22Rv1 (cell line): ENCODE measurements around the gene REEP6.
"Not testable (repeated sequence)": the region's sequence is repeated elsewhere in the genome, so short reads cannot be mapped to it uniquely, and the experiment has no call there.

Source experiments
- H3K27ac ChIP-seq: fragments of 450-650 bp; 2 replicates; pipeline ENCODE4 v1.5.1; 2017
- CTCF ChIP-seq: fragments of 450-650 bp; IDR thresholded peaks from 2 replicates; pipeline ENCODE4 v1.5.1; 2017; ENCODE audit warnings: mild to moderate bottlenecking
- ZFX ChIP-seq: fragments of 450-650 bp; IDR thresholded peaks from 2 replicates; pipeline ENCODE4 v1.6.1; 2017; ENCODE audit warnings: antibody characterized with exemption, borderline replicate concordance

The REEP6 gene

GRCh38 chr19:1533510-1534150, 42.6 kb downstream of the REEP6 start:
- TF ChIP-seq ZFX (no peak), CTCF (no peak)
- H3K27ac ChIP-seq, result no peak overlapping the region

- TF ChIP-seq ZFX (no peak), CTCF (no peak)
- no peak overlapping the region for H3K27ac ChIP-seq
Observed at GRCh38 chr19:1534972-1535371, 44.0 kb downstream of the REEP6 start.

- H3K27ac ChIP-seq, result not testable (repeated sequence)
Observed at GRCh38 chr19:1535699-1536098, 44.7 kb downstream of the REEP6 start.

GRCh38 chr19:1538978-1539377, 48.0 kb downstream of the REEP6 start:
- TF ChIP-seq CTCF (no peak), ZFX (no peak)
- H3K27ac ChIP-seq, result no peak overlapping the region

- not testable (repeated sequence) for H3K27ac ChIP-seq
Observed at GRCh38 chr19:1539749-1540148, 48.8 kb downstream of the REEP6 start.

- H3K27ac ChIP-seq, result no peak overlapping the region
- no peak for TF ChIP-seq ZFX
- TF ChIP-seq CTCF, result no peak
Observed at GRCh38 chr19:1540365-1540925, 49.5 kb downstream of the REEP6 start.
